Testis (tissue), 2 donors: Measurements from ENCODE around the gene SH3RF3.

Experiments
- CTCF ChIP-seq, 3 experiments: fragments of 450-650 bp in 2 of 3; fragments of 200-600 bp in 1 of 3; sonication (generic) in 1 of 3; IDR thresholded peaks; one replicate each; pipeline ENCODE4 v1.5.1; 2016 to 2019; ENCODE audit warnings: antibody characterized with exemption in 3 of 3, mild to moderate bottlenecking in 2 of 3, moderate library complexity in 1 of 3
- POLR2A ChIP-seq: fragments of 450-650 bp; IDR thresholded peaks from one replicate; pipeline ENCODE4 v1.6.1; 2017; ENCODE audit warnings: antibody characterized with exemption, mild to moderate bottlenecking, moderate library complexity

- TF ChIP-seq CTCF (IDR thresholded peaks at IDR 0.05) = no peak
- no peak for TF ChIP-seq POLR2A
Observed at GRCh38 chr2:109185821-109186570, 57.0 kb downstream of the SH3RF3 start.
